SK-N-MC (cell line): ENCODE results near the gene AP3D1.

Experiments
- EZH2 ChIP-seq: fragments of 200-600 bp; sonication (generic); IDR thresholded peaks from one replicate; pipeline ENCODE4 v1.6.1; 2017; ENCODE audit warnings: antibody characterized with exemption
- POLR2AphosphoS5 ChIP-seq: IDR thresholded peaks from 2 replicates; pipeline ENCODE4 v1.6.1; 2012; ENCODE audit warnings: mild to moderate bottlenecking, low read depth, low read length, borderline replicate concordance

DNA sequence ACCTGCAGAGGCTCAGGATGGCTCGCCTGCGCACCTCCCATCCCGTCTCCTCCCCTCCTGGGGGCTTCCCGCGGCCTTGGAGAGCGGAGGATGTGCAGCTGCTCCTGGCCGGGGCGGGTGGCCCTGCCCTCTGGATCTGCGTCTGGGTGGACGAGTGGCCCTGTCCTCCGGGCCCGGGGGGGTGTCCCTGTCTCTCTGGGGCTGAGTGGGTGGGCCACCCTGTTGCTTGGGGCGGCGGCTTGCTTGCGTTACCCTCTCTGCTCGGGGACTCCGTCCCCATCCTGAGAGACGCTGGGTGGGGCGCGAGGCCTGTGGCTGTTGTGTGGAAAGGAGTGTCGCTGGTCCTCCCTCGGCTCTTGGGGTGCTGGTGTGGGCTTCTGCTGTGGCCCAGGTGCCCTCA is 47.0 kb upstream of the AP3D1 start:
- TF ChIP-seq POLR2AphosphoS5 (no peak), EZH2 (no peak)
